Esophagus (tissue), 2 donors: Measurements from ENCODE around the gene TRAFD1. TPM values are rescaled to one million over a fixed set of nuclear protein-coding genes. Genes with fewer than 3 reads are reported as not detected.

Experiments used
- H3K27ac ChIP-seq, 2 donors: one replicate each; pipeline ENCODE4 v1.5.1; 2013; ENCODE audit warnings: low read depth in 2 of 2, mild to moderate bottlenecking in 2 of 2, inconsistent platforms in 1 of 2, low read length in 1 of 2, moderate library complexity in 1 of 2
- H3K27me3 ChIP-seq, 2 donors: one replicate each; pipeline ENCODE4 v1.6.1; 2013; ENCODE audit warnings: low read length in 2 of 2, control low read depth in 1 of 2, mild to moderate bottlenecking in 1 of 2; ENCODE audit not compliant: insufficient read depth in 2 of 2, control insufficient read depth in 1 of 2
- H3K36me3 ChIP-seq, 2 donors: one replicate each; pipeline ENCODE4 v1.6.1; 2013; ENCODE audit warnings: low read length in 1 of 2; ENCODE audit not compliant: control insufficient read depth in 2 of 2, insufficient read depth in 2 of 2
- H3K4me1 ChIP-seq, 2 donors: one replicate each; pipeline ENCODE4 v1.6.1; 2013; ENCODE audit warnings: low read length in 1 of 2; ENCODE audit not compliant: control insufficient read depth in 2 of 2, insufficient read depth in 2 of 2
- H3K4me3 ChIP-seq, 2 donors: one replicate each; pipeline ENCODE4 v1.5.1; 2013; ENCODE audit warnings: low read length in 2 of 2, mild to moderate bottlenecking in 2 of 2, low read depth in 1 of 2, moderate library complexity in 1 of 2
- H3K9me3 ChIP-seq, 2 donors: one replicate each; pipeline ENCODE4 v1.6.1; 2013; ENCODE audit warnings: mild to moderate bottlenecking in 2 of 2, low read depth in 1 of 2, low read length in 1 of 2, moderate library complexity in 1 of 2; ENCODE audit not compliant: control insufficient read depth in 2 of 2, insufficient read depth in 1 of 2
- WGBS, 2 donors: extraction: QIAGEN DNeasy Blood & Tissue Kit; methylation state at CpG; one replicate each; pipeline ENCODE4 v1.1.7; 2013; 5-methylcytosine and 5-hydroxymethylcytosine counted together
- polyA plus RNA-seq, 2 donors: library from polyadenylated mRNA; stranded (reverse); fragments of 200-250 nt; gene quantifications; one replicate each; pipeline ENCODE4 v1.2.3, GENCODE V29; 2013
- donor health status: healthy with polysubstance abuse.
- donor health status: Bipolar disorder and iron deficiency.

The TRAFD1 gene
- polyA plus RNA-seq, 2 donors, result 10.8 to 24.9 TPM

DNA sequence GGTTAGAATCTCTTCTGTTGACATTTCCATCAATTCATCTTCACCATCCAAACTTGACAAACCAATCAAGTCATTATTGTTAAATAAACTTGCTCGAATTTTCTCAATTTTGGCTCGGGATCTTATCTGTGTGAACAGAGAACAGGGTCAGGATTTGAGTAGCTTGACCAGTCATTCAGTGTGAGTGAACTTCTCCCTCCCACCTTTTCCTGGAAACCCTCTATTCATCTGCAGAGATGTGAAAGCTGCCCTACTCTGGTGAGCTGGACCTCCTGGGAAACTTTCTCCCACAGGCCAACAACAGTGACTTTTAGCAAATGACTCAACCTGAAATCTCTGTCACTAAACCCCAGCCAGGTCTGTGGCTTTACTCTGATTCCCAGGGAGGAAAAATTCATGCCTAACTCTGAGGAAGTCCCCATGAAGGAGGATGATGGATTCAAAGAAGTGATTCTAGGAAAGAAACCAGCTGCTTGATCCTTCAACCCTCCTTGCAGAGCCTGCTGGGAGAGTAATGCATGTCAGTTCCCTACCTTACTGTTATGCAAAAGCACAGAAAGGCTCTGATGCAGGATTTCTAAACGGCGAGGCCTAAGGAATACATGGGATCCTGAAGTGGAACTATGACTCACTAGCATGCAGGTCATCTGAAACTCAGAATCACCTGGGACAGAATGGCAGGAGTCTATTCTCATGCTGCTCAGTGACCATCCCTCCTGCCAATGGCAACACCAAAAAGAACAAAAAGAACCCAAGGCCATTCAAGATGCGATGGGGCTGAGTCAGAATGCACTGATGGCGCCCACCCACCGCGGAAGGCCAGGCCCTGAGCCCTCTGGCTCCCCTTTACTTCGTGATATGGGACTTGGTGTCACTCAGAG lies 58.0 kb downstream of the TRAFD1 start:
- Histone ChIP-seq H3K4me3 (no peak overlapping the region), H3K4me1 (no peaks in the 10 kb centered on the region), H3K36me3 (peaks cover 13 to 42% of the 10 kb centered on the region in 2 donors), H3K27ac (peak overlapping the region in 1 of 2 donors; percentile 24), H3K27me3 (no peaks in the 10 kb centered on the region), H3K9me3 (no peaks in the 10 kb centered on the region)
- 69 to 71% methylated on average over 9 of the region's 9 CpGs for WGBS, 2 donors

DNA sequence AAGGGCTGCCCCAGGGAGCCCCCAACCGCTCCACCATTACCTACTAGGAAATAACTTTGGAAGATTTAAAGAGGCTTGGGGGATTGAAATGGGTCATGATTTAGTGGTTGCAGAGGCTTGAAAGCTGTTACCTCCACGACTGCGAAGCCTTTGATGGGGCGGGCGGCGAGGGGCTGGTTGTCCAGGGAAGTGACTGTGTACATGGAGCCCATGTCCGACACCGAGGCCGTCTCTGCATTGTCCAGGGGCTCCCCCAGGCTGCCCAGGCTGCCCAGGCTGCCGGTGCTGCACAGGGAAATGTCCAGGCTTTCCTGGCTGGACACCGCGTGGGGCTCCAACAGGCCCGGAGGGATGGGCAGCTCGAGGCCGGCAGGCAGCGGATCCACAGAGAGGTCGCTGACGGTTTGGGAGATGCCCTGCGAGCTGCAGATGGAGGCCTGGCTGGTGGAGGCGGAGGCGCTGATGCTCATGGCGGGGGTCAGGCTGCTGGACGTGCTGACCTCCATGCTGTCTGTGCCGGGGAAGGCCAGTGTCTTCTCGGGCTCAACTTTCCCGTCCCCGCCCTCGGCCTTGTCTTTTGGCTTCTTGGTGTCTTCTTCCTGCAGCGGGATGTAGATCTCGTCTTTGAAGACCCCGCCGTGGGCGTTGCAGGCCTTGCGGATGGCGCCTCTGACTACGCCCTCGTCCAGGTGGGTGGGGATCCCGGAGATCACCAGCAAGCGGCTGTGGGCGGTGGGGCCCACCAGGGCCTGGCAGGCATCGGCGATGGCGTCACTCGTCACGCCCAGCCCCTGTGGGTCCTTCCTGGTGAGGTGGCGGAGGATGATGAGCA lies 58.9 kb downstream of the TRAFD1 start:
- H3K36me3 ChIP-seq, result peaks cover 9 to 35% of the 10 kb centered on the region in 2 donors
- H3K4me1 ChIP-seq, result no peaks in the 10 kb centered on the region
- no peaks in the 10 kb centered on the region for H3K9me3 ChIP-seq
- 96% methylated on average over 46 of the region's 46 CpGs for WGBS, 2 donors
- H3K27ac ChIP-seq, result peak overlapping the region in 1 of 2 donors; percentile 24
- H3K4me3 ChIP-seq, result no peak overlapping the region
- H3K27me3 ChIP-seq, result no peaks in the 10 kb centered on the region

DNA sequence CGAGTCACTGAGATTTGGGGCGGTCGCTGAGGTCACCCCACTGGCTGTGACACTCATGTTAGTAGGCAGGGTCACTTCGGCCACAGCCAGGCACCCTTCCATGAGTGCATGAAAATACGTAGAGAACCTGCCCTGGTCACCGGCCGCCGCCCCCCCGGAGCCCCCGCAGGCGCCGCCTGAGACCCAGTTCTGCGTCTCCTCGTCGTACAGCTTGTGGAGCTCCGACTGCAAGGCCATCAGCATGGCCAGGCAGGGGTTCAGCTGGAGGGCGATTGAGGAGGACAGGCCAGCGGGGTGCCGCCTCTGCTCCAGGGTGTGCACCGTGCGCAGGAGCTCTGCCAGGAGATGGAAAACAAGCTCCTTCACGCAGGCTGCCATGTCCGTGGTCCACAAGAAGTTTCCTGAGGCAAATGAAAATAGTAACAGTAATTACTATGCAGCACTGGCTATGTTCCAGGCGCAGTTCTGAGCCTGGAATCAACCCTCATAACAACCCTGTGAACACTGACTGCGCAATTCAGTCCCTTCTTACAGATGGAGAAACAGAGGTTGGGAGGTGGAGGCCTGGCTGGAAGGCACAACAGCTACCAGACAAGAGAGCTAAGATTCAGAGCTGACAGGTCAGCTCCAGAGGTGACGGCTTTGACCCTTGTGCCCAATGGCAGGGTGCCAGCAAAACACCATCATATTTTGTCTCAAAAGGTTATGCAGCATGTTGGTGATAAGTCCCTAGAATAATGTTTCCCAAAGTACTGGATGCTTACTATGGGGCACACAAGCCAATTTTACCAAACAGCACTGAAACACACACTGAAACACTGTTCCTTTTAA lies 59.9 kb downstream of the TRAFD1 start:
- Histone ChIP-seq H3K4me1 (no peaks in the 10 kb centered on the region), H3K9me3 (no peaks in the 10 kb centered on the region), H3K36me3 (peaks cover 5 to 28% of the 10 kb centered on the region in 2 donors), H3K27me3 (no peaks in the 10 kb centered on the region), H3K4me3 (no peak overlapping the region), H3K27ac (peak overlapping the region in 1 of 2 donors; percentile 45)
- WGBS, 2 donors, result 64 to 79% methylated on average over 25 to 26 of the region's 26 CpGs

DNA sequence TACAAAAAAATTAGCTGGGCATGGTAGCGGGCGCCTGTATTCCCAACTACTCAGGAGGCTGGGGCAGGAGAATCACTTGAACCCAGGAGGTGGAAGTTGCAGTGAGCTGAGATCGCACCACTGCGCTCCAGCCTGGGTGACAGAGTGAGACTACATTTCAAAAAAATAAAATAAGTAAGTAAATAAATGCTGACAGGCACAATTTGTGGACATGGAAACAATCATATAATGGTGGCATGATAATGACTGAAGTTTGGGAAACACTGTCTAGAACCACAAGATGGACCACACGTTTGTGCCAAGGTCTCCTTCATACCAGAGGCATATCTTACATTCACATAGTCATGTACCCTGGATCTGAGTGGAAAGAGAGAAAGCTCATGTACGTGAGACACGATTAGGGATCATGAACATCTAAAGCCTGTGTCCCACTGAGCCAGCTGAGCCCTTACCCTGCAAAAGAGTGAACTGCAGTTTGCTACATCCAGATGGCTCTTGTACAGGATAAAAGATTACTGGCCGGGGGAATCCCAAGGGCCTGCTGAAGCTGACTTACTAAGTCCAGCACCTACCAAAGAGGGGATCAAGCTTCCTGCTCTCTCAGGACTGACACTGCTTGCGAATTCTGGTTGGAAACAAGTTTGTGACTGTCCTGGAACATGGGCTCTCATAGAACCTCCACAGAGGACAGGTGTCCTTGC lies 62.9 kb downstream of the TRAFD1 start:
- peaks cover 11 to 33% of the 10 kb centered on the region in 2 donors for H3K36me3 ChIP-seq
- 92 to 93% methylated on average over 9 of the region's 9 CpGs for WGBS, 2 donors

DNA sequence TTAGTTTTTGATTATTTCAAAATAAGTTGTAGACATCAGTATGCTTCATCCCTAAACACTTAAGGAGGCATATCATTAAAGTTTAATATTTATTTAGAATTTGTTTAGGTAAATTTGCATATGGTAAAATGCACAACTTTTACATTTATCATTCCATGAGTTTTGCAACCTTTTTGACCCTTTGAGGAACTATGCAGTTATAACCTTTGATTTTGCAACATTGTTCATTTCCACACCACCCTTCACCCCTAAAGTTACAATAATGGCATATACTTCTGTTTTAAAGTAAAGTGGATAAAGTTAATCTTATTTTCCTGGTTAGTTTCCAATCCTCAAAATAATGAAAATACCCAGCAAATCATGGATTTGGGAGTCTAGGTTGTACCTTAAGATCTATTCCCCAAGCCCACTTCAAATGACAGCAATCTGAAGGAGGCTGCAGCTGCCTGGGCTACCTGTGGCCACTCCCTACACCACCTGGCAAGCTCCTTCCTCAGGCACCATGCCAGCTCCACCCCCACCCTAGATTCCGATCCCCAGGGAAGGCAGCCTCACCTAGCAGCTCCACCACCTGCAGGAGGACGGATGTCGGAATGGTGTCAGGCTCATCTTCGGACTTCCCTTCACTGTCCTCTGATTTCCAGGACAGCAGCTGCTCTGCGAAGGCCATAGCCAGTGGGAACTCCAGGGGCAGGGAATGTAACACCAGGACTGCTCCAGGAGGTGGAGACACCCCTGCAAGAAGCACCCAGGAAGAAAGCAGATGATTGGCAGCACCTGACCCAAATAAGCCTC lies 65.1 kb downstream of the TRAFD1 start:
- Histone ChIP-seq H3K4me1 (peaks cover 0 to 10% of the 10 kb centered on the region in 2 donors), H3K36me3 (peaks cover 6 to 27% of the 10 kb centered on the region in 2 donors), H3K9me3 (no peaks in the 10 kb centered on the region), H3K4me3 (no peak overlapping the region), H3K27me3 (no peaks in the 10 kb centered on the region), H3K27ac (peak overlapping the region; percentile 28 to 66)
- 49 to 60% methylated on average over 5 of the region's 5 CpGs for WGBS, 2 donors

More for the DNA sequence above, 62.9 kb downstream of the TRAFD1 start:
- Histone ChIP-seq H3K27me3 (no peaks in the 10 kb centered on the region), H3K4me1 (peaks cover 0 to 10% of the 10 kb centered on the region in 2 donors), H3K4me3 (no peak overlapping the region), H3K9me3 (no peaks in the 10 kb centered on the region), H3K27ac (no peak overlapping the region)

DNA sequence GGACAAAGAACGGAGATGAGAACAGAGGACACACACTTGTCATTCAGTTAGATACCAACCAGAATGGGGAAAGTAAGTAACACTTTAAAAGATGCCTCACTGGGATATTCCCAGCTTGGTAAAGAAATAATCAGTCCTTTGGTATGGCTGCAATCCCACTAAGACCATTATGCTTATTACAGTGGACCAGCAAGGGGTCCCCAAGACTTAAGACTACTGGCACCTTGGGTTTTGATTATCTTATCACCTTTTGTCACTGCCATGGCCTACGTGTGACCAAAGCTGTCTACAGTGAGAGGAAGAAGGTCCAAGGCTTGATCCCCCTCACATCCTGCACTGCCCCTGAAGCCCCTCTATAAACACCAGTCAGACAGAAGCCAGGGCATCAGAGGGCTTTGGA lies 65.8 kb downstream of the TRAFD1 start:
- H3K4me1 ChIP-seq, result peaks cover 0 to 10% of the 10 kb centered on the region in 2 donors
- WGBS, 2 donors, result 56 to 68% methylated on average over 2 of the region's 2 CpGs
- H3K4me3 ChIP-seq, result no peak overlapping the region
- H3K9me3 ChIP-seq, result no peaks in the 10 kb centered on the region
- no peaks in the 10 kb centered on the region for H3K27me3 ChIP-seq
- peaks cover 6 to 25% of the 10 kb centered on the region in 2 donors for H3K36me3 ChIP-seq
- peak overlapping the region; percentile 66 to 75 for H3K27ac ChIP-seq

DNA sequence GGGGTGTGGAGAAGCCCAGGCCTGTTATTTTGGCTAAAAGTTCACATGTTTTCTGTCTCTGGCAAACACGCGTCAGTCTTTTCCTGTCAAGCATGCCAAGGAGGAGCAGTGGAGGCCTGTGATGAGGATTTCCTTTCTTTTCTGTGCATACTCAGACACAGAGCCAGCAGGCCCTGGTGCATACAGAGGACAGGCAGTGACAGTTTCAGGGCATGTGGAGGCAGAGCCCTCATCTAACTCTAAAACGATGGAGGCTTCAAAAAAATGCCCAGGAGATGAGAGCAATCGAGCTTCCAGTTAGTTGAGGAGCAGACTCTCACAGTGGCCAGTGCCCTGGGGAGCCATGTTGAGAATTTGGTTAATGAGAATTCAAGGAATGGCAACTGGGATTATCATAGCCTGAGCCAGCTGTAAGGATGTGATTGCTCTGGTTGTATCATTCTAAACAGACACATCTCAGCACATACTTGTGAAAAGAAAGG lies 66.5 kb downstream of the TRAFD1 start:
- H3K9me3 ChIP-seq, result no peaks in the 10 kb centered on the region
- H3K36me3 ChIP-seq, result peaks cover 6 to 28% of the 10 kb centered on the region in 2 donors
- H3K4me3 ChIP-seq, result no peak overlapping the region
- H3K4me1 ChIP-seq, result peaks cover 0 to 10% of the 10 kb centered on the region in 2 donors
- H3K27ac ChIP-seq, result peak overlapping the region in 1 of 2 donors; percentile 7
- 34 to 47% methylated on average over 4 of the region's 4 CpGs for WGBS, 2 donors
- H3K27me3 ChIP-seq, result no peaks in the 10 kb centered on the region

DNA sequence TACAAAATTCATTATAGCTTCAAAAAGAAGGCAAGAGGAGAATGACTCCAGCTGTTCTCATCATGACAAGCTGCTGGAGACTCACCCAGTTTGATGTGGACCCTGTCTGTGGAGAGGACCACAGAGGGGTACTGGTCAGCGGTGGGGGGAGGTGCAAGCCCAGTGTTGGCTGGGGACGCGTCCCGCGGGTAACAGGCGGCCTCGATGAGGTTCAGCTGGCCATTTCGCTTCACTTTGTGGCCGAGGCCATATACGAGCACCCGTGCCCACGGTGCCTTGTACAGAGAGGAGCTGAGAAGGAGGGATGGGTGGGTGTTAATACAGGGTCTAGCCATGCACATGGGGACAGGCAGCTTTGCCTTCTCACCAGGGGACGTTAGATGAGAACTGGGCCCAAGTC lies 67.1 kb downstream of the TRAFD1 start:
- Histone ChIP-seq H3K9me3 (no peaks in the 10 kb centered on the region), H3K4me3 (no peak overlapping the region), H3K36me3 (peaks cover 8 to 28% of the 10 kb centered on the region in 2 donors), H3K27me3 (no peaks in the 10 kb centered on the region), H3K27ac (peak overlapping the region; percentile 7 to 38), H3K4me1 (peaks cover 0 to 10% of the 10 kb centered on the region in 2 donors)
- WGBS, 2 donors, result 95 to 96% methylated on average over 13 of the region's 13 CpGs
